Suppressor macrophage treated with lipopolysaccharide for 1 hour (primary cell): Measurements from ENCODE around the gene ZSCAN31.

Experiments used
- DNase-seq, 3 donors: peaks; one replicate each; pipeline ENCODE4 v3.0.0-alpha.2; 2020 to 2022

ZSCAN31 gene

DNA sequence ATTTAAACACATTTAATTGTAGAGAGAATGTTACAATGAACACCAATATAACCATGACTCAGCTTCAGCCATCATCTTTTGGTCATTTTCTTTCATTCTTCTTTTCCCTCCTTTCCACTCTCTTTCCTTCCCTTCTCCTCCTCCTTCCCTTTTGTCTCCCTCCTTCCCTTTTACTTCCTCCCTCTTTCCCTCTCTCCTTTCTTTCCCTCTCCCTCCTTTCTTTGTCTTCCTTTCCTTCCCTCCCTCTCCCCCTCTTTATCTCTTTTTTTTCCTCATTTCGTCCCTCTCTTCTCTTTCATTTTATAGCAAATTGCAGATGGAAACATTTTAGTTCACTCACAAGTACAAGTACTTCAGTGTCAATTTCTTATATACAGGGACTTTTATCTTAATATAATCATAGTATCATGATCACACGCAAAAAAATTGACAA is 15.6 kb upstream of the ZSCAN31 start:
- no peak for DNase-seq

GRCh38 chr6:28351087-28351486 is 15.1 kb upstream of the ZSCAN31 start:
- peak in 1 of 3 donors; percentile 21 for DNase-seq

DNA sequence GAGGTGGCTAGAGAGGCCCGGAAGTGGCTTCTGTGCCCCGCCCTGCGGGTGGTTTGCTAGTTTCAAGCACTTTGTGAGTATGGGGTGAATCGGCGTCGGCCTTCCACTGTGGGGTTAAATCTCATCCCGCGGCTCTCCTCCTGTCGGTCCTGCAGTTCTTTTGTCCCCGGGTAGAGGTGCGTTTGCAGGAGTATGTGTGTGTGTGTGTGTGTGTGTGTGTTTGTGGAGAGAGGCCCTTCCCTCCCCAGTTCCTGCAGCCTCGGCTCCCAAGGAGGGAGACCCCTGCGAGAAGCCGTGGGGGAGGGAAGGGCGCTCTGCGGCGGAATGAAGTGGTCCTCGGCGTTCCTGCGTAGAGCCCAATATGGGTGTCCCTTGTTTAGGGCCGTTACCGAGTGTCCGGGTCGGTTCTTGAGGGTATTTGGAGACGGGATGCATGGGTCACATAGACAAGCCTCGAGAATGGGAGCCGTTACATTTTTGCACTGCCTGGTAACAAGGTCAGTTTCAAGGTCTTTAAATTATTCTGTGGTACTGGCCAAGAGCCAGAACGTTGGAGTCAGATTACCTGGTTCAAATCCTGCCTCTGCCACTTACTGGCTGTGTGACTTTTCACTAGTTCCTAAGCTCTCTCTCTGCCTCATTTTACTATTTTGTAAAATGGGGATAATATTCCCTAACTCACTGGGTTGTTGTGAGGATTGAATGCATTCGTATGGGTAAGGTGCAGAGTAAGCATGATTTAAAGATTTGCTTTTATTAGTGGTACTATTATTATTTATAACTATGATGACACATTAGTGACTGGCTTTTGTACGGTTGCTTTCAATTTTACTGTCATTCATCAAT is 14.2 kb upstream of the ZSCAN31 start, which contains the start of gene ZKSCAN3:
Gene ZKSCAN3 (plus strand): TSS at position 56 of the 846 bp plus-strand sequence. CDS start 9,640 bp downstream, outside the sequence.
- peak; percentile 82 to 88 (median 86) for DNase-seq

DNA sequence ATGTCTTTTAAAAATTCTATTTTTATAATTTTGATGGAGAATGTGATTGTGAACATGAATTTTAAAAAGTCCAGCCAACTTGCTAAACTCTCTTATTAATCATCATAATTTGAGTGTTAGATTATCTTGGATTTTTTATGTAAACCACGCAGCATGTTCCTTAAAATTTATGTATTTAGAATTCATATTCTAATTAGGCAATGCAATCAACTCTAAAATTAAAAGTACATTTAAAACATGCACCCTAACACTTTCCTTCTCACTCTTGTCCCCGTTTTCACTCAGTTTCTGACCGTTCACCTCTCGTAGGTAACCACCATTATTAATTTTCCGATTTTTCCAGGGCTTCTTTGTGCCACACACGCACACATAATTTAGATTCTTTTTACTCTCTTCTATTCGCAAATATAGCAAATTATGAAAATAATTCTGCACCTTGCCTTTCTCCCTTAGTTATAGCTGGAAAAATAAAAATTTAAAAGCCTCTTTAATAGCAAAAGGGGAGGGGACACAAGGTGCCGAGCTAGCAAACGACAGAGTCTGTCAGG is 13.5 kb upstream of the ZSCAN31 start:
- DNase-seq: no peak

GRCh38 chr6:28347119-28347518 is 11.2 kb upstream of the ZSCAN31 start:
- DNase-seq: no peak

- no peak for DNase-seq
These were observed 9.3 kb upstream of the ZSCAN31 start for GRCh38 chr6:28345201-28345600.

- DNase-seq: no peak
These were observed 8.1 kb upstream of the ZSCAN31 start for GRCh38 chr6:28343898-28344677.

DNA sequence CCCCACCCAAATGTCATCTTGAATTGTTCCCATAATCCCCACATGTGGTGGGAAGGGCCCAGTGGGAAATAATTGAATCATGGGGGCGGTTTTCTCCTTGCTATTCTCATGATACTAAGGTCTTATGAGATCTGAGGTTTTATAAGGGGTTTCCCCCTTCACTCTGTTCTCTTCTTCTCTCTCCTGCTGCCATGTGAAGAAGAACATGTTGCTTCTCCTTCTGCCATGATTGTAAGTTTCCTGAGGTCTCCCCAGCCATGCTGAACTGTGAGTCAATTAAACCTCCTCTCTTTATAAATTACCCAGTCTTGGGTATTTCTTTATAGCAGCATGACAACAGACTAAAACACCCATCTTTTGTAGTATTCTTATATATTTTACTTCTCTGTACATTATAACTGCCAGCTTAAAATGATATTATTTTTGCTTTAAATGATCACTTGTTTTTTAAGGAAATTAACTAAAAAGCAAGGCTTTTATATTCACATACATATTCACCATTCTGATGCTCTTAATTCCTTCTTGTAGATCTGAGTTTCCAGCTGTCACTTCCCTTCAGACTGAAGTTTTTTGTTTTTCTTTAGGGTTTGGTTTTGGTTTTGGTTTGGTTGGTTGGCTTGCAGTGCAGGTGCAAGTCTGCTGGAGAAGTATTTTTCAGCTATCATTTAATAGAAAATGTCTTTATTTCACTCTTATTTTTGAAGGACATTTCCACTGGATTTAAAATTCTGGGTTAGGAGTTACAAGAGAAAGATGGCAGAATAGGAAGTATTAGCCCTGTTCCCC is 4.6 kb upstream of the ZSCAN31 start:
- DNase-seq: no peak

DNA sequence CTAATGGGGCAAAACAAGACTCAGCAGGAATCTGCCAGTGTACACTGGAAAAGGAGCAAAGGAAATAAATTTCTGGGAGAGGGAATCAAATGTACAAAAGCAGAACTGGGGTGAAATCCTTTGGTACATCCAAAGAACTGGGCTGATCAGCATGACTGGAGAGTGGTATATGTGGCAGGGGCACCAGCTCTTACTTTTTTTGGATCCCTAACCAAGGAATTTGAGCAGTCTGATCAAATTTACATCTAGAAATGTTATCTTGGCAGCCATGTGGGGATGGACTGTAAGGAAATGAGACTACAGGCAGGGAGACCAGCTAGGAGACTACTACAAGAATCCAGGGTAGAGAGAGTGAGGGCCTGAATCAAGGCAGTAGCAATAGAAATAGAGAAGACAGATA is 1.2 kb upstream of the ZSCAN31 start:
- no peak for DNase-seq

- peak; percentile 44 to 49 (median 45) for DNase-seq
These were observed 554 bp upstream of the ZSCAN31 start for GRCh38 chr6:28336284-28337120.

- DNase-seq: no peak
These were observed 846 bp downstream of the ZSCAN31 start for GRCh38 chr6:28335040-28335563.

GRCh38 chr6:28334286-28335039 is 1.5 kb downstream of the ZSCAN31 start:
- no peak for DNase-seq

DNA sequence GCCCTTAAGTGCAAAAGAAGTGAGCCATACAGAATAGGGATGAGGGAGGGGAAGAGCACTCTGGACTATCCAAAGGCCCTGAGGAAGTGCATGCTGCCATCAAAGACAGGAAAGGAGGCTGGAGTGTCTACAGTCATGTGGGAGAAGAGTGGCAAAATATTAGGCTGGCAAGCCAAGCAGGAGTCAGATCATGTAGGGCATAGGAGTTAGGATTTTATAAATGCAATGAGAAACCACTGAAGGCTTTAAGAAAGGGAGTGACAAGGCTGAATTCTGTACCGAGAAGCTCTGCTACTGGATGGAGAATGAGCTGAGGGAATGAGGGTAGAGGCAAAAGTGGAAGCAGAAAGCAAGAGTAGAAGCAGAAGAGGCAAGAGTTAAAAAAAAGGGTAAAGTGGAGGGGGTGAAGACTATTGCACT is 2.3 kb downstream of the ZSCAN31 start:
- no peak for DNase-seq

- no peak for DNase-seq
These were observed 2.9 kb downstream of the ZSCAN31 start for GRCh38 chr6:28333047-28333446.

- no peak for DNase-seq
These were observed 5.9 kb downstream of the ZSCAN31 start for GRCh38 chr6:28330041-28330440.

GRCh38 chr6:28326371-28326948 is 9.5 kb downstream of the ZSCAN31 start:
- DNase-seq: no peak

- DNase-seq: no peak
These were observed 12.0 kb downstream of the ZSCAN31 start for GRCh38 chr6:28323813-28324424.

DNA sequence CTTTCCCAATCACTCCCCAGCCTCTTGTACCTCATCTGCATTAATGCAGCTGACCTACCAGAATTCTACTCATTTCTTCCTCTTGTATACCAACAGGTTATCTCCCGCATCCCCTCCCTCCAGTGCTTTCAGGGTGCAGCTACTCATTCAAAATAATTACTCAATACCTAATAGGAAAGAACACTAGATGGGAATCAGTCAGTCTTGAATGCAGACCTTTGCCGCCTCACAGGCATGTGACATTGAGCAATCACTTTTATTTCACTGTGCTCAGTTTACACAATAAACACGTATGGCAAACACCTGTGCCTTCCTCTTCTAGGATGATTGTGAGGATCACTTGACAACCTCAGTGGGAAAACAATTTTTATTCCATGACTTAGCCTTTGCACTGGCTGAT is 13.3 kb downstream of the ZSCAN31 start:
- no peak for DNase-seq

DNA sequence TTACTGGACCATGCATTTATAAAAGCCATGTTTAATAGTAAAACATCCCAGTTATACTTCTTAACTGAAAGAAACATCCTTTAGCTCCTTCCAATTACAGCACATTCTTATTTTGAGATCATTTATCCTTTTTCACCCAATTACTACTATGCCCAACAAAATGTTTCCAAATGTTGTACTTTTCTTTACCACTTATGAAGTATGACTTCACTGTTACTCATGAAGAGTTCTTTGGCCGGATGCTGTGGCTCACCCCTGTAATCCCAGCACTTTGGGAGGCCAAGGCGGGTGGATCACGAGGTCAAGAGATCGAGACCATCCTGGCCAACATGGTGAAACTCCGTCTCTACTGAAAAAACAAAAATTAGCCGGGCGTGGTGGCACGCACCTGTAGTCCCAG is 18.1 kb downstream of the ZSCAN31 start:
- peak in 1 of 3 donors; percentile 6 for DNase-seq

GRCh38 chr6:28315628-28316027 is 20.3 kb downstream of the ZSCAN31 start:
- no peak for DNase-seq
